ENCODE data around the gene CD300LG.

DNA sequence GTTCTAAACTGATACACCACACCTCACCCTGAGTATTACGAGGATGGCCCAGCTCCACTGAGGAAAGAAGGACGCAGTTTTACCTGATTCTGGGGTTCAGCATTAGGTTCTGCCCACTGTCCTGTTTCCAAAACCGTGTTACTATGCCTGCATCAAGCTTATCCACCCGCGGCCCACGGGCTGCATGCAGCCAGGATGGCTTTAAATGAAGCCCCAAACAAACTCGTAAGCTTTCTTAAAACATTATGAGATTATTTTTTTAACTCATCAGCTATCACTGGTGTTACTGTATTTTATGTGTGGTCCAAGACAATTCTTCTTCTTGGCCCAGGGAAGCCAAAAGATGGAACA lies 4.0 kb upstream of the CD300LG start:
- TF ChIP-seq, protein P1, sequence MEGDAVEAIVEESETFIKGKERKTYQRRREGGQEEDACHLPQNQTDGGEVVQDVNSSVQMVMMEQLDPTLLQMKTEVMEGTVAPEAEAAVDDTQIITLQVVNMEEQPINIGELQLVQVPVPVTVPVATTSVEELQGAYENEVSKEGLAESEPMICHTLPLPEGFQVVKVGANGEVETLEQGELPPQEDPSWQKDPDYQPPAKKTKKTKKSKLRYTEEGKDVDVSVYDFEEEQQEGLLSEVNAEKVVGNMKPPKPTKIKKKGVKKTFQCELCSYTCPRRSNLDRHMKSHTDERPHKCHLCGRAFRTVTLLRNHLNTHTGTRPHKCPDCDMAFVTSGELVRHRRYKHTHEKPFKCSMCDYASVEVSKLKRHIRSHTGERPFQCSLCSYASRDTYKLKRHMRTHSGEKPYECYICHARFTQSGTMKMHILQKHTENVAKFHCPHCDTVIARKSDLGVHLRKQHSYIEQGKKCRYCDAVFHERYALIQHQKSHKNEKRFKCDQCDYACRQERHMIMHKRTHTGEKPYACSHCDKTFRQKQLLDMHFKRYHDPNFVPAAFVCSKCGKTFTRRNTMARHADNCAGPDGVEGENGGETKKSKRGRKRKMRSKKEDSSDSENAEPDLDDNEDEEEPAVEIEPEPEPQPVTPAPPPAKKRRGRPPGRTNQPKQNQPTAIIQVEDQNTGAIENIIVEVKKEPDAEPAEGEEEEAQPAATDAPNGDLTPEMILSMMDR (IDR thresholded peaks at IDR 0.05), result no peak
- no peak for TF ChIP-seq POLR2A (IDR thresholded peaks at IDR 0.05)

Measured in body of pancreas (tissue), 4 donors.